Inflammatory macrophage treated with lipopolysaccharide for 1 hour (primary cell): Measurements from ENCODE around the gene RANBP10.

Experiments
- DNase-seq, 2 donors: peaks; one replicate each; pipeline ENCODE4 v3.0.0-alpha.2; 2020 to 2022

RANBP10 gene

GRCh38 chr16:67825906-67826305, 19.5 kb upstream of the RANBP10 start:
- no peak for DNase-seq

GRCh38 chr16:67825119-67825518, 18.8 kb upstream of the RANBP10 start:
- DNase-seq: no peak

- DNase-seq: no peak
These were observed 16.2 kb upstream of the RANBP10 start for GRCh38 chr16:67822511-67822910.

- no peak for DNase-seq
These were observed 14.4 kb upstream of the RANBP10 start for GRCh38 chr16:67820608-67821259.

GRCh38 chr16:67814567-67814966, 8.2 kb upstream of the RANBP10 start:
- DNase-seq: no peak

- no peak for DNase-seq
These were observed 5.5 kb upstream of the RANBP10 start for GRCh38 chr16:67811899-67812298.

- no peak for DNase-seq
These were observed 855 bp upstream of the RANBP10 start for GRCh38 chr16:67807148-67807682.

GRCh38 chr16:67805718-67806427, 487 bp downstream of the RANBP10 start:
- DNase-seq: no peak

GRCh38 chr16:67804853-67805542, 1.4 kb downstream of the RANBP10 start:
- peak; percentile 25 to 68 for DNase-seq

GRCh38 chr16:67803894-67804293, 2.5 kb downstream of the RANBP10 start:
- DNase-seq: peak; percentile 64 to 82

GRCh38 chr16:67801883-67802282, 4.5 kb downstream of the RANBP10 start:
- DNase-seq: no peak

- no peak for DNase-seq
These were observed 5.1 kb downstream of the RANBP10 start for GRCh38 chr16:67801241-67801640.

- peak; percentile 60 to 89 for DNase-seq
These were observed 5.9 kb downstream of the RANBP10 start for GRCh38 chr16:67800338-67800926.

GRCh38 chr16:67796099-67796718, 10.2 kb downstream of the RANBP10 start:
- no peak for DNase-seq

- DNase-seq: peak; percentile 48 to 60
These were observed 16.3 kb downstream of the RANBP10 start for GRCh38 chr16:67790071-67790470.

- no peak for DNase-seq
These were observed 19.9 kb downstream of the RANBP10 start for GRCh38 chr16:67786491-67786890.

- no peak for DNase-seq
These were observed 23.0 kb downstream of the RANBP10 start for GRCh38 chr16:67783353-67783725.

- DNase-seq: no peak
These were observed 23.6 kb downstream of the RANBP10 start for GRCh38 chr16:67782567-67783352.

GRCh38 chr16:67781565-67781921, 24.8 kb downstream of the RANBP10 start:
- DNase-seq: no peak

- no peak for DNase-seq
These were observed 25.4 kb downstream of the RANBP10 start for GRCh38 chr16:67780847-67781564.

- DNase-seq: no peak
These were observed 26.9 kb downstream of the RANBP10 start for GRCh38 chr16:67779256-67780014.
